C4-2B (cell line): Measurements from ENCODE around the gene PPDPF.
"Not testable (repeated sequence)": the region's sequence is repeated elsewhere in the genome, so short reads cannot be mapped to it uniquely, and the experiment has no call there.

Source experiments
- H3K27ac ChIP-seq: fragments of 450-650 bp; 2 replicates; pipeline ENCODE4 v1.5.1; 2017
- CTCF ChIP-seq: fragments of 450-650 bp; conservative IDR thresholded peaks from 2 replicates; pipeline ENCODE4 v1.5.1; 2017; ENCODE audit warnings: mild to moderate bottlenecking
- ZFX ChIP-seq: fragments of 450-650 bp; IDR thresholded peaks from 2 replicates; pipeline ENCODE4 v1.6.1; 2017

PPDPF gene

GRCh38 chr20:63570281-63571086 is 49.9 kb downstream of the PPDPF start:
- H3K27ac ChIP-seq, result no peak overlapping the region
- TF ChIP-seq CTCF (no peak), ZFX (no peak)

GRCh38 chr20:63571087-63571478 is 50.5 kb downstream of the PPDPF start:
- H3K27ac ChIP-seq, result not testable (repeated sequence)
